ENCODE results near the gene RAPGEF4. TPM values are rescaled to one million over a fixed set of nuclear protein-coding genes. Genes with fewer than 3 reads are reported as not detected.

The RAPGEF4 gene
- total RNA-seq, 6 experiments from 2014 or later = 9.5 to 18.4 (median 14.7) TPM

- no peak for DNase-seq
- TF ChIP-seq, protein P1, sequence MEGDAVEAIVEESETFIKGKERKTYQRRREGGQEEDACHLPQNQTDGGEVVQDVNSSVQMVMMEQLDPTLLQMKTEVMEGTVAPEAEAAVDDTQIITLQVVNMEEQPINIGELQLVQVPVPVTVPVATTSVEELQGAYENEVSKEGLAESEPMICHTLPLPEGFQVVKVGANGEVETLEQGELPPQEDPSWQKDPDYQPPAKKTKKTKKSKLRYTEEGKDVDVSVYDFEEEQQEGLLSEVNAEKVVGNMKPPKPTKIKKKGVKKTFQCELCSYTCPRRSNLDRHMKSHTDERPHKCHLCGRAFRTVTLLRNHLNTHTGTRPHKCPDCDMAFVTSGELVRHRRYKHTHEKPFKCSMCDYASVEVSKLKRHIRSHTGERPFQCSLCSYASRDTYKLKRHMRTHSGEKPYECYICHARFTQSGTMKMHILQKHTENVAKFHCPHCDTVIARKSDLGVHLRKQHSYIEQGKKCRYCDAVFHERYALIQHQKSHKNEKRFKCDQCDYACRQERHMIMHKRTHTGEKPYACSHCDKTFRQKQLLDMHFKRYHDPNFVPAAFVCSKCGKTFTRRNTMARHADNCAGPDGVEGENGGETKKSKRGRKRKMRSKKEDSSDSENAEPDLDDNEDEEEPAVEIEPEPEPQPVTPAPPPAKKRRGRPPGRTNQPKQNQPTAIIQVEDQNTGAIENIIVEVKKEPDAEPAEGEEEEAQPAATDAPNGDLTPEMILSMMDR (IDR thresholded peaks at IDR 0.05) = no peak
- no peak for TF ChIP-seq POLR2A (IDR thresholded peaks at IDR 0.05)
- no peak for ATAC-seq
- H3K27ac ChIP-seq = no peak overlapping the region
- no peaks in the 10 kb centered on the region for H3K9me3 ChIP-seq
- no peak overlapping the region for H3K4me3 ChIP-seq
- H3K27me3 ChIP-seq = no peaks in the 10 kb centered on the region
- WGBS (ENCODE audit: insufficient coverage, low coverage, low lambda C conversion rate, missing lambda C conversion rate) = 83% methylated on average over 3 of the region's 3 CpGs
- no peaks in the 10 kb centered on the region for H3K36me3 ChIP-seq
- H3K4me1 ChIP-seq = no peaks in the 10 kb centered on the region
- intact Hi-C loops (cut with DNase I) = no loop called here
Measured at GRCh38 chr2:172917716-172918115, 182.1 kb downstream of the RAPGEF4 start.

DNA sequence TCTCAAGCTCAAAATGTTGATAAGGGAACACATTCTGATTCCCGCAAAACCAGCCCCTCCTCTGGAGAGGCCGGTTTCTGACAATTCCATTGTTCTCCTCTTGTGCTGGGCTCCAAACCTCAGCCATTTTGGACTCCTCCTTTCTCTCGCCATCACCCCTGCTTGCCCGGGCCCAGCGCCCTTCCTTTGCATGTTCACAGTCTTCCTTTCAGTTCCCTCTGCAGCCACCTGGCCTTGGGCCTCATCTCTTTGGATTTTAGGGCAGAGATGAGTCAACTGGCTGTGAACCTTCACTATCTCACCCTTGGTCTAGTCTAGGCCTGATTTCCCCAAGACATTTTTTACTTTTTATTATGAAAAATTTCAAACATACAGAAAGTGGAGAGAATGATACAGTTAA, 184.1 kb downstream of the RAPGEF4 start:
- DNase-seq (no peak), ATAC-seq (no peak)
- intact Hi-C loops (cut with DNase I) = no loop called here
- H3K27me3 ChIP-seq = no peaks in the 10 kb centered on the region
- no peak overlapping the region for H3K4me3 ChIP-seq
- H3K9me3 ChIP-seq = no peaks in the 10 kb centered on the region
- H3K36me3 ChIP-seq = no peaks in the 10 kb centered on the region
- TF ChIP-seq, protein P1 (IDR thresholded peaks at IDR 0.05) = no peak
- TF ChIP-seq POLR2A (IDR thresholded peaks at IDR 0.05) = no peak
- no peak overlapping the region for H3K27ac ChIP-seq
- H3K4me1 ChIP-seq = no peaks in the 10 kb centered on the region
- 87% methylated on average over 3 of the region's 5 CpGs for WGBS (ENCODE audit: insufficient coverage, low coverage, low lambda C conversion rate, missing lambda C conversion rate)

GRCh38 chr2:172921532-172922236, 186.0 kb downstream of the RAPGEF4 start:
- intact Hi-C loops (cut with DNase I) = no loop called here

DNA sequence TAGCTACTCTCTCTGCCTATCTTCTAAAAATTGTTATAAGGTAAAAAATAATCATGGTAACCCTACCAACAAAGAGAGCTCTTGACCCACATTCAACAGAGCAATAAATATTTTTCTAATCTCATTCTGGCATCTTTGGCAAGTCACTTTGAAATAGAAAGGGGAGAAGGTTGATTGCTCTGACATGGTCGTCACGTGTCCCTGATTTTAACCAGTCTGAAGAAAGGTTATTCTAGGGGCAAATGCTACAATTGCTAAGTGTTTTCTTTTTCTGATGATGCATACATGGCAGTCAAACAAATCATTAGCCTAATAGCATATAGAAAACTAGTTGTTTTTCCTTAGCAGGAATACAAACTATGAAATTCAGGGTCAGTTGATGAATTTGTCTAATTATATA, 186.7 kb downstream of the RAPGEF4 start:
- DNase-seq (no peak), ATAC-seq (no peak)
- H3K36me3 ChIP-seq = no peaks in the 10 kb centered on the region
- no peak overlapping the region for H3K27ac ChIP-seq
- no peak overlapping the region for H3K4me3 ChIP-seq
- intact Hi-C loops (cut with DNase I) = no loop called here
- no peak for TF ChIP-seq POLR2A (IDR thresholded peaks at IDR 0.05)
- TF ChIP-seq, protein P1 (IDR thresholded peaks at IDR 0.05) = no peak
- no peaks in the 10 kb centered on the region for H3K27me3 ChIP-seq
- WGBS (ENCODE audit: insufficient coverage, low coverage, low lambda C conversion rate, missing lambda C conversion rate) = 97% methylated on average over 2 of the region's 2 CpGs
- no peaks in the 10 kb centered on the region for H3K9me3 ChIP-seq
- no peaks in the 10 kb centered on the region for H3K4me1 ChIP-seq

More at GRCh38 chr2:172921532-172922236, 186.0 kb downstream of the RAPGEF4 start:
- peak in 1 of 4 donors; percentile 89 for ATAC-seq
- no peaks in the 10 kb centered on the region for H3K36me3 ChIP-seq
- no peaks in the 10 kb centered on the region for H3K4me1 ChIP-seq
- no peaks in the 10 kb centered on the region for H3K9me3 ChIP-seq
- no peak for DNase-seq
- H3K27ac ChIP-seq = no peak overlapping the region
- TF ChIP-seq, protein P1 (IDR thresholded peaks at IDR 0.05) = no peak
- no peak for TF ChIP-seq POLR2A (IDR thresholded peaks at IDR 0.05)
- WGBS (ENCODE audit: insufficient coverage, low coverage, low lambda C conversion rate, missing lambda C conversion rate) = 81% methylated on average over 6 of the region's 6 CpGs
- no peaks in the 10 kb centered on the region for H3K27me3 ChIP-seq
- H3K4me3 ChIP-seq = no peak overlapping the region
